NCI-H2107 treated with DMSO at 0.1 percent for 48 hours (cell line): Measurements from ENCODE around the gene GPR132.
"Not testable (repeated sequence)": the region's sequence is repeated elsewhere in the genome, so short reads cannot be mapped to it uniquely, and the experiment has no call there.

Experiments used
- DNase-seq: peaks from one replicate; lab custom pipeline; 2025; ENCODE audit not compliant: unreplicated experiment; lab: John Stamatoyannopoulos, UW

Gene GPR132, protein sequence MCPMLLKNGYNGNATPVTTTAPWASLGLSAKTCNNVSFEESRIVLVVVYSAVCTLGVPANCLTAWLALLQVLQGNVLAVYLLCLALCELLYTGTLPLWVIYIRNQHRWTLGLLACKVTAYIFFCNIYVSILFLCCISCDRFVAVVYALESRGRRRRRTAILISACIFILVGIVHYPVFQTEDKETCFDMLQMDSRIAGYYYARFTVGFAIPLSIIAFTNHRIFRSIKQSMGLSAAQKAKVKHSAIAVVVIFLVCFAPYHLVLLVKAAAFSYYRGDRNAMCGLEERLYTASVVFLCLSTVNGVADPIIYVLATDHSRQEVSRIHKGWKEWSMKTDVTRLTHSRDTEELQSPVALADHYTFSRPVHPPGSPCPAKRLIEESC

DNA sequence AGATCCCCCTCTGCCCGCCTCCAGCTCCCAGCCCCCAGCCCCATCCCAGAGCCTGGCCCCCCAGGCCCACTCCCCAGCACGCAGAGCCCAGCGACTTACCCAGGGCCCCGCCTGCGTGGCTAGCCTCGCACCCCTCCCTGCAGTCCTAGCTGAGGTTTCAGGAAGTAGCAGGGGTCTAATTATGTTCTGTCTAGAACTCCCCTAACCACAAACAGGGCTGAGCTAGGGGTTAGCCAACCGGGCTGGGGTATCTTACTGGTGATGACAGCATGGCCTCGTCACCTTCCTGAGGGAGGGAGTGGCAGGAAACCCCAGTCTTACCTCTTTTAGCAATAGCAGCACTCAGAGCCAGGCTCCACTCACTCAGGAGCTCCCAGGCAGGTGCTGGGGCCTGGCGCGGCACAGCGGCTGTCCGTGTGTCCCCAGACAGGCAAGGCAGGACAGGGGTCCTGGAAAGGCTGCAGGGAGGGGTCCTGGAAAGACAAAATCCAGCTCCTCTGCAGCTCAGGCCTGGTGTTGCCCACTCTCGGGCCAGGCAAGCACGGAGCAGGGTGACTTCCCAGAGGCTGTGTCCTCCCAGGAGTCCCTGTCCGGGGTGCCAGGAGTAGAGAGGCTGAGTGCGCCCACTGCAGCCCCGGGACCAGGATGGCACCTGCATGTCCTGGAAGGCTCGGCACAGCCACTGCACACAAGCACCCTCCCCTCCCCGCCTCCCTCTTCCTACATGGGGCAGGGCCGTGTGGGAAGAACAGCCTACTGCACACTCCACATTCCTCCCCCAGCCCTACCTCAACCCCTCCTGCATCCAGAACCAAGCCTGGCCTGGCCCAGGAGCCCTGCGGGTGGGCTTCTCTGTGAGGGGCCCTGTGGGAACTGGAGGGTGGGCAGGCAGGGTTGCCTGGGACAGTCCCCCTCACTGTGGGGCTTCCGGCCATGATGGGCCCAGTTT is at the start of gene GPR132:
GPR132 (minus strand) TSS at position 151 of the 949 bp plus-strand sequence. CDS start 10,010 bp downstream, outside the sequence.
- DNase-seq: no peak

DNA sequence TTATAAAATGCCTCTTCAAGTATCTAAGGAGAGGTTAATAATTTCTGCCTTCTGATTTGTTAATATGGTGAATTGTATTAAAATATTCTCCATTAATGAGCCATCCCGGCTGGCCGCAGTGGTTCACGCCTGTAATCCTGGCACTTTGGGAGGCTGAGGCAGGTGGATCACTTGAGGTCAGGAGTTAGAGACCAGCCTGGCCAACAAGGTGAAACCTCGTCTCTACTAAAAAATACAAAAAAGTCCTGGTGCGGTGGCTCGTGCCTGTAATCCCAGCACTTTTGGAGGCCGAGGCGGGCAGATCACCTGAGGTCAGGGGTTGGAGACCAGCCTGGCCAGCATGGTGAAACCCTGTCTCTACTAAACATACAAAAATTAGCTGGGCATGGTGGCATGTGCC is 44.0 kb upstream of the GPR132 start:
- not testable (repeated sequence) for DNase-seq

DNA sequence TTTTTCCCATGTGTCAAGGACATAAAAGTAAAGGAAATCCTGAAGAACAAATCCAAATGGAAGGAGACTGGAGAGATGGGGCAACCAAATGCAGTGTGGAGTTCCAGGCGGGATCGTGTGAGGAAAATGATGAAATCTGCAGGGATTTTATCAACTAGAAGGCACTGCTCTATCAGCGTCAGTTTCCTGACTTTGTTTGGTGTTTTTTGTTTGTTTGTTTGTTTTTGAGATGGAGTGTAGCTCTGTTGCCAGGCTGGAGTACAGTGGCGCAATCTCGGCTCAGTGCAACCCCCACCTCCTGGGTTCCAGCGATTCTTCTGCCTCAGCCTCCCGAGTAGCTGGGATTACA is 43.3 kb upstream of the GPR132 start:
- no peak for DNase-seq

DNA sequence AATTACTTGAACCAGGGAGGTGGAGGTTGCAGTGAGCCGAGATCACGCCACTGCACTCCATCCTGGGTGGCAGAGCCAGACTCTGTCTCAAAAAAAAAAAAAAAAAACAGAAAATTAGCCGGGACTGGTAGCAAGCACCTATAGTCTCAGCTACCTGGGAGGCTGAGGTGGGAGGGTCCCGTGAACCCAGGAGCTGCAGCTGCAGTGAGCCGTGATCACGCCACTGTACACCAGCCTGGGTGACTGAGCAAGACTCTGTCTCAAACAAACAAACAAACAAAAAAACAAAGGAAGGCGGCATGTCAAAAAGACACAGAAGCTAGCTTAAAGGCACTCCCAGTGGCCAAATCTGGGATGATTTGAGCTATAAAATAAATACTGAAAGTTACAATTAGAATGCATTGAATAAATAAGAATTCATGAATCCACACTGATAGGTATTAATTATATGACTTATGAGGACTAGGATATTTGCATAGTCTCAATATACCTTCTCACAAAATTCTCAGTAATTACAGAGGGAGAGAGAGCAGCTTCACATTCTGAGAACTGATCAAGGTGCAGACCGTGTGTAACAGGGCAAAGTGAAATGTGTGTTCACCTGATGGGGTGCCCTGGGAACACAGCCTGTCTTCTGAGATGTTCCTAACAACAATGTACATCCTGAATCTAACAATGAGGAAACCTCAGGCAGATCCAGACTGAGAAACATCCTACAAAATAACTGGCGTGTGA is 42.7 kb upstream of the GPR132 start:
- no peak for DNase-seq

DNA sequence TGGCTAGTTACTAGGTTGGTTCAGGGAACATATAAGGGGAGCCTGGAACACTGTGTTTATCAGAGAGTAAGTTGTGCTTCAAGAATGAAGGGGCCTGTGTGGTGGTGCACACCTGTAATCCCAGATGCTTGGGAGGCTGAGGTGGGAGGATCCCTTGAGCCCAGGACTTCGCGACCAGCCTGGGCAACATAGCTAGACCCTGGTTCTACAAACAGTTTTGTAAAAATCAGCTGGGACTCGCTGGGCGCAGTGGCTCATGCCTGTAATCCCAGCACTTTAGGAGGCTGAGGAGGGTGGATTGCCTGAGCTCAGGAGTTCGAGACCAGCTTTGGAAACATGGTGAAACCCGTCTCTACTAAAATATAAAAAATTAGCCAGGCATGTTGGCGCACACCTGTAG is 42.1 kb upstream of the GPR132 start:
- no peak for DNase-seq

DNA sequence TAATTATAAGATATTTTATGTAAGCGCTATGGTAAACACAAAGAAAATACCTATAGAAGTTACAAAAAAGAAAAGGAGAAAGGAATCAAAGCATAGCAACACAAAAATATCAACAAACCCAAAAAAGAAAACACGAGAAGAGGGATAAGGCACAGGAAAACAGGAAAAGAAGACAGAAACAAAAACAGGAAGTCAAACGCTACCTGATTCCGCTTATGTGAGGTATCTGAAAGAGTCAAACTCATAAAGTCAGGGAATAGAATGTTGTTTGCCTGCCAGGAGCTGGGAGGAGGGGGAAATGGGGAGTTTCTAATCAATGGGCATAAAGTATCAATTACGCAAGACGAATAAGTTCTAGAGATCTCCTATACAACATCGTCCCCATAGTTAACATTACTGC is 39.9 kb upstream of the GPR132 start:
- no peak for DNase-seq

DNA sequence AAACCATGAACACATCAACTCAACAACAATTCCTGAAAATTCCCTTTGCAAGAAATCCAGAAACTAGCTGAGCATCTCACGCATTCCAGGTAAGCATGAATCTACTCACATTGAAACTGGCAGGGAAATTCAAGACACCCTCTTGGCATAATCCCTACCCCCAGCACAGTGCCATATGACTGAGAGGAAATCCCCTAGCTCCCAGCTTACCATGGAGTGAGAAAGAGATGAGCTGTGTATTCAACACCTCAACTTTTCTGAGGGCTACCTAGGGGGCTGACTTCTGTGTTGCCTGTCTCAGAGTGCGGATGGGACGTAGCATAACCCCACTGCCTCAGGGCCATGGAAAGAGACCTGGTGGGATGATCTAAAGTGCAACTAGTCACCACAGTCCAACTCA is 37.7 kb upstream of the GPR132 start:
- no peak for DNase-seq

DNA sequence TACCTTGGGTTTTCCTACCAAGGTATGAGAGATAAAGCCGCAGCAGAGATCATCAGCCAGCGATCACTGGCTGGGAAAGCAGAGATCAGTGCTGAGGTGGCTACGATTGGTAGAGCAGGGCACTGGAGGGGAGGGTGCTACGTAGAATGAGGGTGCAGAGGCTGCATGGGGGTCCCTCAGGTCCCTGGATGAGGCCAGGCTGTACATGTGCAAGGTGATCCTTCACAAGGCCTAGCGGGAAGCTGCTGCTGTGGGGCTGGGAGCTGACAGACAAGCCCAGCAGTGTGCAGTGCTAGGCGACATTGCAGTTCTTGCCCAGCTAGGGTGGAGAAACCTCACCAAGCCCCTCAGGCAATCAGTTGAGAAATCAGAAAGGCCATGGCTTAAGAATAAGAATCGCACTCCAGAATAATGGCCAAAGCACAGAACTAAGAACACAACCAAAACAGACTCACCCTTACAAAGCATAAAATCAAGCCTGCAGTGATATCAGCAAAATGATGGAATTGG is 37.2 kb upstream of the GPR132 start:
- no peak for DNase-seq

DNA sequence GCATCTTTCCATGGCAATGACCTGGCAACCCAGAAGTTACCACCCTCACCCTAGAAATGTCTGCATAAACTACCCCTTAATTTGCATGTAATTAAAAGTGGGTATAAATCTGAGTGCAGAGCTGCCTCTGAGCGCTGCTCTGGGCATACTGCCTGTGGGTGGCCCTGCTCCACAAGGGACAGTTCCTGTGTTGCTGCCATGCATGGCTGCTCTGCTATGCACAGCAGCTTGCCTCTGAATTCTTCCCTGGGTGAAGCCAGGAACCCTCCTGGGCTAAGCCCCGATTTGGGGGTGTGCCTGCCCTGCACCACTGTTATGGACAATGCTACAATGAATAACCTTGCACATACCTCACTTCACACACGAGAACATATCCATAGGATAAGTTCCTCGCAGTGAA is 35.7 kb upstream of the GPR132 start:
- no peak for DNase-seq

DNA sequence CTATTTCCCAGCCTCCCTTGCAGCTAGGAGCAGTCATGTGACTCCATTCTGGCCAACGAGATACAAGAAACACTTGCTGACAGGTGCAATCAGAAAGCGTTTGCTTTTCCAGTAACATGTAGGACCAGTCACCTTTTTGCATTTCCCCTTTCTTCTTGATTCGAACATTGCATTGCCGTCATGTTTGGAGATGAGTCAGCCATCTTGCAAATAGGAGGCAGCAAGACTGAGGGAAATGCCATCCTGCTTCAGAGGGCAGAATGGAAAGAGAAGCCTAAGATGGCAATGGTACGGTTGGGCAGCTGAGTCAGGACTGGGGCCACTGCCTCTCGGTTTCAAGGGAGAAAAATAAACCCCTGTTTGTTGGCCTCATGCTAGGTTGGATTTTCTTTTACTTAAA is 34.5 kb upstream of the GPR132 start:
- no peak for DNase-seq

DNA sequence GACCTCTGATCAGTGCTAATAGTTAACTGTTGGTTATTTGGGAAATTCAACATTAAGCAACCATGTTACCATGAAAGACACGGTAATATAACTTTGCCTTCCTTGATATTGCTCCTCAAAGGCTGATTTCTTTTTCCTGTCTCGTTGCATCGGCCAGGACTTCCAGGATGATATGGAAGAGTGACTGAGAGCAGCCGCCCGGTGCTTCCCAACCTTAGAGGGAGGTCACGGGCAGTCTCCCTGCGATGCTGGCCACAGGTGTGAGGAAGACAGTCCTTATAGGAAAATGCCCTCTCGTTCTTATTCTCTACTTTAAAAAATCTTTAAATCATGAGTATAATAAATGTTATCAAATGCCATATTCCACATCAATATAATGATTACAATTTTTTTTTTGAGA is 33.1 kb upstream of the GPR132 start:
- DNase-seq: no peak

DNA sequence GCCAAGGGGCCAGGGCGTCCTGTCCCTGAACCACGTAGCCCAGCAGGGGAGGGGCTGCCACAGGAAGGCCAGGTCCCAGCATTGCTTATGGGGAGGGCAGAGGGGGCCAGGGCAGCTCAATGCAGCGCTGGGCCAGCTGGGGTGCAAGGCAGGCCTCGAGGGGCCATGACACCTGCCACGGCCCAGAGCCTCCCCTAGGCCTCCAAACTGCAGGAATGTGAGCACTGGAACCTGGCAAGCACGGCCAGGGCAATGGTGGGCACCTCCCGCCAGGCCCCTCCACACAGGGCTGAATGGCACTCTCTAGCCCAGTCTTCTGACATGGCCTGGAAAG is 32.5 kb upstream of the GPR132 start:
- DNase-seq: no peak

DNA sequence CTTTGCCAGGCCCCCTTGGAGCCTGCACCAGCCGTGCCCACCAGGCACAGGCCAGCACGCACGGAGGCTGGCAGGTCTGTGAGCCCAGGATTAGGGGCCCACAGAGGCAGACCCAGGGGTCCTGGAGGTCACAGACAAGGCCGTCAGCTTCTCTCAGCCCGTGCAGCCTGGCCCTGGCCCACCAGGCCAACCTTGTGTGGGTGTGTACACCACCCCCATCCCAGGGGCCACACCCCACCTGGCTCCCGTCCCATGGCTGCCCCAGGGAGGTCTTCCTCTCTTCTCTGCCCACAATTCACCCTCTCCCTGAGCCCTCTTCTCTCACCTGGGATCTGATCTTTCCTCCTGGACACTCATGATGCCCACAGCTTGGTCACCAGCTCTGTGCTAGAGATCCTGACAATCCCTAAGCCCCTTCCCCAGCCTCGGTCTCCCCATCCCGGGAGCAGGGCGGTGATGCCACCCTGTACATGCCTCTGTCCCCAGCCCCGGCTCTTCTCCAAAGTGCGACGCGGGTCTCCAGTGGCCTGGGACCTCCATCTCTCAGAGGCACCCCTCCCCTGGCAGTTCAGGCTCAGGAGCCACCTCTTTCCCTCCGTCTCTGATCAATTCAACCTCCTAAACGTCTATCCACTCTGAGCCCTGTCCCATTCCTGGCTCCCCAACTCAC is 31.1 kb upstream of the GPR132 start:
- DNase-seq: no peak

DNA sequence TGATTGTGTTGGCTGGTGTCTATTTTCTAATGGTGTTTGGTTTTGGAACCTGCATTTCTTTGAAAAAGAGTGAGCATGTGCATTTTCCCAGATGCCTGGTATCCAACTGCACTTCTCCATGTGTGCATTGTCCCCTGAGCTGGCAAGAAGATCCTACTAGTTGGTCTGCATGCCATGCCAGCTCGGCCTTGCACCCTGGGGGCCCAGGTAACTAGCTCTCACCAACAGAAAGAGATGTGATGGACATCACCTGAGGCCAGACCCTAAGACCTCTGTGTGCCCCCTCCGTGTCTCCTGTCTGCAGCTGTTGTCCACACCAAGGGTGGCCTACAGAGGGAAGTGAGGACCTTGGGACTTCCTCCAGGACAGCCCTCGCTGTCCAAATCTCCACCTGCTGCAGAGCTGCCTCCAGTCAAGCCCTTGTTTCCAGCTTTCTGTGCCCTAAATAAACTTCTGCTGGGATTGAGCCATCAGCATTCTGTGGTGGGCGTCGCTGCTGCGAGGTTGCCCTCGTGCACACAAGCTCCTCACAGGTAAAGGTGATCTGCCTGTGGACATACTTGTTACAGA is 30.1 kb upstream of the GPR132 start:
- DNase-seq: no peak

DNA sequence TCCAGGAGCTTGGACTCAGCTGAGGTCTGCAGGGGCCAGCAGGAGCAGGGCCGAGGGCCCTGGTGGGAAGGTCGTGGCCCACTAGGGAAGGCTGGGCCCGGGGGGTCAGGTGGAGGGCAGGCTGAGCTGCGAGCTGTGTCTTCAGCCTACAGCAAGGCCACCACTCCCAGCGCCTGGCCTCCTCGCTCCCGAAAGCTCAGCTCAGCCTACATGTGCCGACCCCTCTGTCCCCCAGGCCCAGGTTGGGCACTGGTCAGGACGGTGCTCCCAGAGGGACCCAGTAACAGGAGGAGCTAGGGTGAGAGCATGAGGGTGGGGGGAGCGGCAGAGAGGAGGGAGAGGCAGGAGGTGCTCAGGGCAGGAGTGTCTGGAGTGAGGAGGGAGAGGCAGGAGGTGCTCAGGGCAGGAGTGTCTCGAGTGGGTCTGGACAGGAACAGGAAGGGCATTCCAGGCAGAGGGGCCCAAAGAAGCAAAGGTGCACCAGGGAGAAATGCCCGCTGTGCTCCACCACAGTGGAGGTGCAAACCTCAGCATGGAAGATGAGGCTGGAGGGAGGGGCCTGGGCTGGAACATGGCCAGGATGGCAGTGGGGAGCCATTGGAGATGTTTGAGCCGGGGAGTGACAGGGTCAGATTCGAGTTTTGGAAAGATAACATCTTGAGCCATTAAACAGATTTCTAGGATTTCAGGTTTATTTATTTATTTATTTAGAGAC is 29.1 kb upstream of the GPR132 start:
- no peak for DNase-seq

DNA sequence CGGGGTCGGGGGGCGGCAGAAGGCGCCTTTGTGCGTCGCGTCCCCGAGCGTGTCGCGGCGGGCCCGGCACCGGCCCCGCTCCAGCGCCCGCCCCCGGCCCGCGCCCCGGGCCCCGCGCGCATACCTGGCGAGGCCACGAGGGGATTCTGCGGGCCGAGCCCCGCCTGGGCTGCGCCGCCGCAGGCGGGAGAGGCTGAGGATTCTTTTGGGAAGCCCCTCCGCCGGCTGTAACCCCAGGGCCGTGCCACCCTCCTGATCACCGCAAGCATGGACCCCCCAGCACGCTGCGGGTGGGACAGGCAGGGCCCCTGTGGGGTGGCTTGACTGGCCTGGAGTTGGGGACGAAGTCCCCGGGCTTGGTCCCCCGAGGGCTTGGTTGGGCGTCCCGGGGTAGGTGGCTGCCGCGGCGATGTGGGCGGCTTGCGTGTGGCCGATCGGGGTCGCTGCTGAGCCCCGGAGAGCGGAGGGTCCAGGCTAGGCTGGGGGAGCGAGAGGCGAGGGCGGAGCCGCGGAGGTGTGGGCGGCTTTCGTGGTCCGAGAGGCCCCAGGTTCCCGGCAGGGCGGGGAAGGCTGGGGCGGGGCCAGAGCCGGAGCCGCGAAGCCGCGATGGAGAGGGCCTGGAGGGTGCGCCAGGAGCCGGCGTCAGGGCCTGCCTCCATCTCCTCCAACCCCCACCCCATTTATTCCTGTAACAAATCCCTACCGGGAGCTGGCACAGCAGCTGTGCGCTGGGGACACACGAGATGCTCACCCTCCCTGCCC is 28.4 kb upstream of the GPR132 start:
- no peak for DNase-seq

DNA sequence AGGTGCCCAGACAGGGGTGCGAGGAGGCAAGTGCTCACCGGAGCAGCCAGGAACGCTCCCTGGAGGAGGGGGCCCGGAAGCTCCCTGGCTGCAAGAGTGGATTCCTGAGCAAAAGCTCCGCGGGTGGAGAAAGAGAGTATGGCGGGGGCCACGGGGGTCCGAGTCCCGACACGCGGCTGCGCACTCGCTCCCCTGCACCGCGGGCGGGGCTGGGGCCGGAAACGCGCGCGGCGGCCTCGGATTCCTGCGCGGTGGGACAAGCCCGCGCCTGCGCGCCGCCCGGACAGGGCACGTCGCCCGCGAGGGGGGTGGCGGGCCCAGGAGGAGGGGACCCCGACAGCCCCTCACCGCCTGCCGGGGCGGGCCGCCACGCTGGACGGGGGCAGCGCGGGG is 27.8 kb upstream of the GPR132 start:
- DNase-seq: no peak

DNA sequence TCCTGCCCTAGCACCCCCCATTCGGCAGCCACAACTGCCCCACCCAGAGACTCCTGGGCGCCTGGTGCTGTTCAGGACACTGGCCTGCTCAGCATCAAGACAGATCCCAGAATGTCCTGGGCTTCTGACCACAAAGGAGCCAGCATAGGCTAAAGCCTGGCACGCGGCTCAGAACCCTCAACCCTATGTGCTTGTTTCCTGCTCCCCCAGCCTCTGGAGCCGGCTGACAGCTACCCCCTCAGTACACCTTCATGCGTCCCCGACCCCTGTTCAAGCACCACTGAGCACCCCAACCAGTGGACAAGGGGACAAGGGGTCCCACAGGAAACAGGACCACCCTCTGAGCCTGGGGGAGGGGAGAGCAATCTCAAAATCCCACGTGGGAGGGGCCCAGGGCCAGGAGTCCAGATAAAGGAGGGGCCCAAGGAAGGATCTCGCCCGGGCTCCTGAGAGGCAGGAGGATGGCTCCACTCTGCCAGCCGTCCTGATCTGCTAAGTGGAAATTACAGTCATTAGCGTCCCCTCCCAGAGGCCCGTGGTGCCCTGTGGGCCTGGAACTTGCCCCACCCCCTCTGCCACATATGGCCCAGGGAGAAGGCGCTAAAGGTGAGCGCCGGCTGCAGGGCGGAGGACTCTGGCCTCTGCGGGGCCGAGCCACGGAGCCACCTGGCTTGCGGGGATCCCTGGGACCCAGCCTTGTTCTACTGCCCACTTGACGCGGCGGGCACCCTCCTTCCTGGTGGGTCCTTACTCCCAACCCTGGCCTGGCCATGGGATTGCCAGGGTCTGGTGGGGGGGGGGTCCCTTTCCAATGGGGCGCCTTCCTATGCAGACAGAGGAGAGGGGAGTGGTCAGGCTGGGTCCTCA is 27.2 kb upstream of the GPR132 start:
- DNase-seq: no peak
